Stimulated activated CD8-positive, alpha-beta memory T cell treated with anti-CD3 and anti-CD28 coated beads, Interleukin-4, amount 100 ng/mL, for 4 hours (primary cell): ENCODE results near the gene AUH.
"Not testable (repeated sequence)": the region's sequence is repeated elsewhere in the genome, so short reads cannot be mapped to it uniquely, and the experiment has no call there.

Experiments used
- DNase-seq, 2 donors: peaks; one replicate each; pipeline ENCODE4 v3.0.0-alpha.2; 2020; ENCODE audit warnings: low read depth in 2 of 2, low spot score in 1 of 2

The AUH gene

GRCh38 chr9:91361291-91362050 is at the start of gene AUH:
AUH (minus strand) TSS chr9:91361918; CDS start chr9:91361889, 29 bp downstream.
- peak; percentile 59 to 69 for DNase-seq

- no peak for DNase-seq
Observed at GRCh38 chr9:91411096-91411771, 49.5 kb upstream of the AUH start.

GRCh38 chr9:91410161-91410560 is 48.4 kb upstream of the AUH start:
- DNase-seq, result no peak

GRCh38 chr9:91408475-91408874 is 46.8 kb upstream of the AUH start:
- DNase-seq, result no peak

GRCh38 chr9:91407580-91408318 is 46.0 kb upstream of the AUH start:
- no peak for DNase-seq

GRCh38 chr9:91405343-91406077 is 43.8 kb upstream of the AUH start:
- DNase-seq, result no peak

- DNase-seq, result no peak
Observed at GRCh38 chr9:91403665-91404543, 42.2 kb upstream of the AUH start.

GRCh38 chr9:91398926-91399325 is 37.2 kb upstream of the AUH start:
- no peak for DNase-seq

- DNase-seq, result no peak
Observed at GRCh38 chr9:91395553-91396471, 34.1 kb upstream of the AUH start.

- DNase-seq, result no peak
Observed at GRCh38 chr9:91395106-91395552, 33.4 kb upstream of the AUH start.

GRCh38 chr9:91393826-91394225 is 32.1 kb upstream of the AUH start:
- no peak for DNase-seq

- DNase-seq, result no peak
Observed at GRCh38 chr9:91392435-91392834, 30.7 kb upstream of the AUH start.

GRCh38 chr9:91391818-91392217 is 30.1 kb upstream of the AUH start:
- DNase-seq, result no peak

- no peak for DNase-seq
Observed at GRCh38 chr9:91391412-91391811, 29.7 kb upstream of the AUH start.

- DNase-seq, result not testable (repeated sequence)
Observed at GRCh38 chr9:91389686-91390085, 28.0 kb upstream of the AUH start.

- DNase-seq, result no peak
Observed at GRCh38 chr9:91386765-91387164, 25.0 kb upstream of the AUH start.

- no peak for DNase-seq
Observed at GRCh38 chr9:91384954-91385353, 23.2 kb upstream of the AUH start.

GRCh38 chr9:91383577-91383976 is 21.9 kb upstream of the AUH start:
- DNase-seq, result no peak

GRCh38 chr9:91382298-91382697 is 20.6 kb upstream of the AUH start:
- no peak for DNase-seq
